ENCODE results near the gene CAVIN2.

CAVIN2 gene

DNA sequence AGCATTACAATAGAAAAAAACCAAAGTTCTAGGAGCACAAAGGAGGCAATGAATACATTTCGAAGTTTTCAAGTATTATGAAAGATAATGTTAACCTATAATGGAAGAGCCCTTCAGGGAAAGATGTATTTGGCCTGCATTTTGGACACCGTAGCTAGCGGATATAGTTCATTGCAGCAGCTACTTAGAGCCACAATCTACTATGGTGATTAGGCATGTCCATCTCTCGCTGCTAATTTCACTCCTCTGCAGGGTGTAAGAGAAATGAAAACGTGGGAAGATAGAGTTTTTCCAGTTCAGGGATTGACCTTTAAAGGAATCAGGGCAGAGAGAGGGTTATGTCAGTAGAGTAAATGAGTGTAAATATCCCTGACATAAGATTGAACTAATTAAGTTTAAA is 8.5 kb upstream of the CAVIN2 start:
- TF ChIP-seq, protein P1, sequence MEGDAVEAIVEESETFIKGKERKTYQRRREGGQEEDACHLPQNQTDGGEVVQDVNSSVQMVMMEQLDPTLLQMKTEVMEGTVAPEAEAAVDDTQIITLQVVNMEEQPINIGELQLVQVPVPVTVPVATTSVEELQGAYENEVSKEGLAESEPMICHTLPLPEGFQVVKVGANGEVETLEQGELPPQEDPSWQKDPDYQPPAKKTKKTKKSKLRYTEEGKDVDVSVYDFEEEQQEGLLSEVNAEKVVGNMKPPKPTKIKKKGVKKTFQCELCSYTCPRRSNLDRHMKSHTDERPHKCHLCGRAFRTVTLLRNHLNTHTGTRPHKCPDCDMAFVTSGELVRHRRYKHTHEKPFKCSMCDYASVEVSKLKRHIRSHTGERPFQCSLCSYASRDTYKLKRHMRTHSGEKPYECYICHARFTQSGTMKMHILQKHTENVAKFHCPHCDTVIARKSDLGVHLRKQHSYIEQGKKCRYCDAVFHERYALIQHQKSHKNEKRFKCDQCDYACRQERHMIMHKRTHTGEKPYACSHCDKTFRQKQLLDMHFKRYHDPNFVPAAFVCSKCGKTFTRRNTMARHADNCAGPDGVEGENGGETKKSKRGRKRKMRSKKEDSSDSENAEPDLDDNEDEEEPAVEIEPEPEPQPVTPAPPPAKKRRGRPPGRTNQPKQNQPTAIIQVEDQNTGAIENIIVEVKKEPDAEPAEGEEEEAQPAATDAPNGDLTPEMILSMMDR (conservative IDR thresholded peaks at IDR 0.05): no peak
- H3K27ac ChIP-seq: no peak overlapping the region

DNA sequence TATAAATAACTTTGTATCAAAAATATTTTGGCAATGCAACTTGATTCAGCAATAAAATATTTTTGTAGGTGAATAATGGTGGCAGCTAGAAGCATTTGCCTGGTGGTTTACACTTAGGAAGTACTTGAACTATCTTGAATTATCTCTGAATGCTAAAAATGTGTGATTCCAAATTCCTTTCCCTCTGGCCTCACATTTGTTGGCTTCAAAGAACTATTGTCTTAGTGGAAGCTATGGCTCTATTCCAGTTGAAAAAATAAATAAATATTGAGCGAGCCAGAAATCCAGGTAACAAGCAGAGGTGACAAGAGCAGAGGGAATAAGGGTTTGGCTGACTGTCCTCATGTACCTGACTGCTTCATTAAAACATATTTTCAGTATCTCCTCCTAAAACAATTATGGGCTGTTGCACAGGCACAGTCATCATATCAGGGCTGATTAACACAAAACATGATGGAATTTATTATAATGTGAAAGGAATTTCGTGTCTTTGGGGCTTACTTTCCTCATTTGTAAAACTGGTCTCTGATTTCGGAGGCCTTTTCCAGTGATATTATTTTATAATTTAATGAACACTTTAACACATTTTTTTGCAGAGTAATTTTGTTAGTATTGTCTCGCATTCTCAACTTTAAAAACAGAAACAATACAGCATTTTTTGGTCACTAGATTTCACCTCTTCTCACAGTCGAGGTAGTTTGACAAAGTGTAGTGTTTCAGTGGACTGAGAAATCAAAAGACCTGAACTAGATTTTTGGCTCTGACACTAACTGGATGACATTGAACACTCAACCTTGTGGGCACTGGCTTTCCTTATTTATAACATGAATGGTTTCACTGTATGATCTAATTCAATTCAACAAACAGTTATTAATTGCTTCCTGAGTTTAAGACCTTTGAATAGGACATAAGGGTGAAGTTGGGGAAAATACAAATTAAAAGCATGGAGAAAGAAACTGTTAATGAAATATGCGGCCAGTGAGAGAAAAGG is 7.8 kb upstream of the CAVIN2 start:
- no peak overlapping the region for H3K27ac ChIP-seq
- TF ChIP-seq, protein P1 (conservative IDR thresholded peaks at IDR 0.05): no peak

DNA sequence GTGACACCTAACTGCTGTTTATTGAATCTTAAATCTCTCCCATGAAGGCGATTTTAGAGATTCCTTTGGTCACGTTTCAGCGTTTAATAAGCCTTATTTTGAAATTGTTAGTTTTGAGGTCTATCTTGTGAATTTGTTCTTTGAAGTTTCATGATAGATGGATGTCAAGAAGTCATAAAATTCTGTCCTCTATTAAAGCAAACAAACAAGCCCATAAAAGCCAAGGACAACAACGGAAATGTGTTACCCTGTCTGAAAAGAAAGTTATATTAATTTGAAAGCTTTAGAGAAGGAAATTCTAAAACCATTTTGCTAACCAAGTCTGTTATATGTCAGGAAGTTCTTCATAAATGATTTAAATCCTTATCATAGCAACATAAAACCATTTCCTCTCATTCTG is 7.0 kb upstream of the CAVIN2 start:
- no peak overlapping the region for H3K27ac ChIP-seq
- TF ChIP-seq, protein P1 (conservative IDR thresholded peaks at IDR 0.05): no peak

DNA sequence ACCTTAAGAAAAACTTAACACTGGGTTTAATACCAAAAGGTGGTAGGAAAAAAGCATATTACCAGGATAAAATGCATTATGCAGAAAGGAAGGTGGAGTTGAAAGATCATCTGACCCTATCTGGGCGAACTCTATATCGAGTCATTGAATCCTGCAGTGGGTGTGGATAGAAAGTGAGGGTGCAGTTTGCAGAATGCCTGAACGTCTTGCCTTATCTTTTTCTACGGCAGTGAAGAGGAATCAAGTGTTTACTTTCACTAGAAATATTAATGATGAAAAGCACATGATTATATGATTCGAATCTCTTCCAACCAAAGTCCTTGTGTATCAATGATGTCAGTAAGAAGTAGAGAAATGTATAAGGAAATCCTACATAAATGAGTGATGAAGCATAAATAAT is 4.3 kb upstream of the CAVIN2 start:
- H3K27ac ChIP-seq: no peak overlapping the region
- TF ChIP-seq, protein P1 (conservative IDR thresholded peaks at IDR 0.05): no peak

DNA sequence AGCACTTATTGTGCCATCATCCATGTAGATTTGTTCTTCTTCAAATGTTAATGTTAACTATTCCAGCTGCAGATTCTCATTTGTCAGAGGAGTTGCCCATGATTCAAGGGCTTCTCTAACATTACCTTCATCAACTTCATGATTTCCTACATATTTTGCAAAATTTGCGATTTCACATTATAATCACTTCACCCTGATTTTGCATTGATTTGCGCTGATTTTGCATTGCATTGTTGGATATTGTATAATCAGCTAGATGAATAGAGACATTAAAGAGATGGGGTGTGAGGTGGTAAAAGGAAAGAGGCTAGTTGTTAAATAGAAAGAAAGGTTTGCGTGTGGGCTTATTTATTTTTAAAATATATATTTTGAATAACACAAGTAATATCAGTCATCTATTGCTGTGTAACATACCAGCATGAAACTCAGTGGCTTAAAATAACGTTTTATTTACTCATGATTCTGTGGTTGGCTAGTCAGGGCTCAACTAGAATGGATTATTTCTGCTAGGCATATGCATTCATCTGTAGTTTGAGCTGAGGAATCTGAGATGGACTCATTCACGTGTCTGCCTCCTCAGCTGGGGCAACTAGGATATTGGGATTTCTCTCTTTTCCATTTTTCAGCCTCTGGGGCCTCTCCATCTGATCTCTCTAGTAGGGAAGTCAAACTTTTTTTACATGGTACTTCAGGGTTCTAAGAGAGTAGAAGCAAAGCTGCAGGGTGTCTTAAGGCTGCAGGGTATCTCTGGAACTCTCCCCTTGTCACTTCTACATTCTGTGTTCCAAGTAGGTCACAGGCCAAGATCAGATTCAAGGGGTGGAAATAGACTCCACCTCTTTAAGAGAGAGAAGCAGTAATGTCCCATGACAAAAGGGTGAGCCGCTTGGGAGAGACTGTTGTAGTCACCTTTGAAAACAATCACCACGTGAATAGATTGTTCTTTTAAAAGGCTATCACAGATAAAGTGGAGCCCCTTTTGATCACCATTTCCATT is 2.2 kb upstream of the CAVIN2 start:
- TF ChIP-seq, protein P1 (conservative IDR thresholded peaks at IDR 0.05): no peak
- no peak overlapping the region for H3K27ac ChIP-seq

DNA sequence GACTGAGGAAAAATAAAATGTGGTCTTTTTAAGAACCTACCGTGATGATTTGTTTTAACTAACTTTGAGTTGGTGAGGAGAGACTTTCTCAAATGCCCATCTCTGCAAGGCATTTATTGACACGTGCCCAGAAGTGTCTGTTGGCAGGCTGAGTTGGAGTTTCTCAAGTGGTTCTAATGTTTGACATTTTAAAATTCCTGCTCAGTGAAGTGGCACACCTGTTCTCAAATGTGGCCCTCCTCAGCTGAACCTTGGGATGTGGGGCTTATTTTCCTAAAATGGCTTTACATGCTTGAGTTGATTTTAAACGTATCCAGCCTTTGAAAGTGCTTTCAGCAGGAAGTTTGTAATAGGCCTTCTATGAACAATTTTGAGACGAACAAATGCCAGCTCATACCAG is 876 bp upstream of the CAVIN2 start:
- TF ChIP-seq, protein P1 (conservative IDR thresholded peaks at IDR 0.05): no peak
- no peak overlapping the region for H3K27ac ChIP-seq
